Gastroesophageal sphincter (tissue), 3 donors: ENCODE measurements around the gene RUNX2.

Source experiments
- EP300 ChIP-seq: sonication (generic); formaldehyde crosslinking; IDR thresholded peaks from one replicate; pipeline ENCODE4 v1.6.1; 2017; ENCODE audit warnings: antibody characterized with exemption, mild to moderate bottlenecking
- POLR2A ChIP-seq, 2 donors: fragments of 450-650 bp; IDR thresholded peaks; one replicate each; pipeline ENCODE4 v1.6.1; 2017; ENCODE audit warnings: antibody characterized with exemption in 2 of 2, mild to moderate bottlenecking in 2 of 2, moderate library complexity in 1 of 2
- POLR2AphosphoS5 ChIP-seq: sonication (generic); formaldehyde crosslinking; IDR thresholded peaks from one replicate; pipeline ENCODE4 v1.6.1; 2017; ENCODE audit warnings: antibody characterized with exemption
- TF ChIP-seq, protein P1 (sequence below), 4 experiments: fragments of 200-600 bp in 2 of 4; fragments of 450-650 bp in 2 of 4; sonication (generic) in 1 of 4; IDR thresholded peaks; one replicate each; pipeline ENCODE4 v1.5.1; 2017 to 2019; ENCODE audit warnings: antibody characterized with exemption in 4 of 4, mild to moderate bottlenecking in 2 of 4, moderate library complexity in 2 of 4

DNA sequence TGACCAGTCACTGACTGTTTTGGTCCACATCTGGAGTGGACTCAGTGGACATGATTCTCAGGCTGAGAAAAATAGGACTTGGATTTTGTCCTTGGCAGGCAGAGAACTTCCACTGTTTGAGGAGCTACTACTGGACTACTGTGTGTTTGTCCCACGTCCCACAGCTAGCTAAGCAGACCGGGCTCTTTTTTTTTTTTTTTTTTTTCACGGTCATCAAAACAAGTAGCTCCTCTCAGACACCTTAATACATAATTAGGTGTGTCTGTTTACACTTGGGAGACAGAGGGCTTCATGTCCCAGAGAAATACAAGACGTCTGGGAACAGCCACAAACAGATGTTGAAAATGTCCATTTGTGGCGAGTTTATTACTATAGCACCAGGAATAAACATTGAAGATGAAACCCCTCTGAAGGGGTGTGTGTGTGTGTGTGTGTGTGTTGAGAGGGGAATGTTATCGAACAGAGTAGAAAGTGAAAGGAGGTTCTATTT, 204.6 kb downstream of the RUNX2 start:
- TF ChIP-seq POLR2A (IDR thresholded peaks at IDR 0.05) (no peak), EP300 (no peak), POLR2AphosphoS5 (no peak)
- TF ChIP-seq, protein P1, sequence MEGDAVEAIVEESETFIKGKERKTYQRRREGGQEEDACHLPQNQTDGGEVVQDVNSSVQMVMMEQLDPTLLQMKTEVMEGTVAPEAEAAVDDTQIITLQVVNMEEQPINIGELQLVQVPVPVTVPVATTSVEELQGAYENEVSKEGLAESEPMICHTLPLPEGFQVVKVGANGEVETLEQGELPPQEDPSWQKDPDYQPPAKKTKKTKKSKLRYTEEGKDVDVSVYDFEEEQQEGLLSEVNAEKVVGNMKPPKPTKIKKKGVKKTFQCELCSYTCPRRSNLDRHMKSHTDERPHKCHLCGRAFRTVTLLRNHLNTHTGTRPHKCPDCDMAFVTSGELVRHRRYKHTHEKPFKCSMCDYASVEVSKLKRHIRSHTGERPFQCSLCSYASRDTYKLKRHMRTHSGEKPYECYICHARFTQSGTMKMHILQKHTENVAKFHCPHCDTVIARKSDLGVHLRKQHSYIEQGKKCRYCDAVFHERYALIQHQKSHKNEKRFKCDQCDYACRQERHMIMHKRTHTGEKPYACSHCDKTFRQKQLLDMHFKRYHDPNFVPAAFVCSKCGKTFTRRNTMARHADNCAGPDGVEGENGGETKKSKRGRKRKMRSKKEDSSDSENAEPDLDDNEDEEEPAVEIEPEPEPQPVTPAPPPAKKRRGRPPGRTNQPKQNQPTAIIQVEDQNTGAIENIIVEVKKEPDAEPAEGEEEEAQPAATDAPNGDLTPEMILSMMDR (IDR thresholded peaks at IDR 0.05), result no peak
